ENCODE results near the gene TMEM164. TPM values are rescaled to one million over a fixed set of nuclear protein-coding genes. Genes with fewer than 3 reads are reported as not detected.

Gene TMEM164
- total and polyA plus RNA-seq, 11 donors: 14.4 to 117 (median 50.3) TPM

DNA sequence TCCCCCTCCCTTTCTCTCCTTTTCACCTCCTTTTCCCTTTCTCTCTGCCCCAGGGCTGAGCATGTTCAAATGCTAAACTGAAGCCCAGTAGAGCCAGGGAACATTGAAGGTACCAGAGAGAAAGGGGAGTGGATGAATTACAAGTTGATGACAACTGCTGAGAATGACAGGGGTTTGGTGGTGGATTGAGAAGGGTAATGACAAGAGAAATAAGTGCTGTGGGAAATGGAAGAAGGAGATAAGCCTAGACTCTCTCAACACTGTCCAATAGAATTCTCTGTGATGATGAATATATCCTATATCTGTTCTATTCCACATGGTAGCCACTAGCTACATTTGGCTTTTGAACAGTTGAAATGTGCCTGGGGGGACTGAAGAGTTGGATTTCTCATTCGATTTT is 154.5 kb downstream of the TMEM164 start:
- intact Hi-C loops (cut with DNase I): loop anchor here in 1 of 10 donors (5.0 kb wide), 1 partner anchor 255 kb away; no protein-coding TSS in a partner anchor
- H3K36me3 ChIP-seq: peaks cover 0 to 2% (median 0%) of the 10 kb centered on the region in 9 donors
- TF ChIP-seq POLR2A (IDR thresholded peaks at IDR 0.05): no peak
- TF ChIP-seq, protein P1, sequence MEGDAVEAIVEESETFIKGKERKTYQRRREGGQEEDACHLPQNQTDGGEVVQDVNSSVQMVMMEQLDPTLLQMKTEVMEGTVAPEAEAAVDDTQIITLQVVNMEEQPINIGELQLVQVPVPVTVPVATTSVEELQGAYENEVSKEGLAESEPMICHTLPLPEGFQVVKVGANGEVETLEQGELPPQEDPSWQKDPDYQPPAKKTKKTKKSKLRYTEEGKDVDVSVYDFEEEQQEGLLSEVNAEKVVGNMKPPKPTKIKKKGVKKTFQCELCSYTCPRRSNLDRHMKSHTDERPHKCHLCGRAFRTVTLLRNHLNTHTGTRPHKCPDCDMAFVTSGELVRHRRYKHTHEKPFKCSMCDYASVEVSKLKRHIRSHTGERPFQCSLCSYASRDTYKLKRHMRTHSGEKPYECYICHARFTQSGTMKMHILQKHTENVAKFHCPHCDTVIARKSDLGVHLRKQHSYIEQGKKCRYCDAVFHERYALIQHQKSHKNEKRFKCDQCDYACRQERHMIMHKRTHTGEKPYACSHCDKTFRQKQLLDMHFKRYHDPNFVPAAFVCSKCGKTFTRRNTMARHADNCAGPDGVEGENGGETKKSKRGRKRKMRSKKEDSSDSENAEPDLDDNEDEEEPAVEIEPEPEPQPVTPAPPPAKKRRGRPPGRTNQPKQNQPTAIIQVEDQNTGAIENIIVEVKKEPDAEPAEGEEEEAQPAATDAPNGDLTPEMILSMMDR (IDR thresholded peaks at IDR 0.05): no peak
- peaks cover 0 to 10% (median 4%) of the 10 kb centered on the region in 12 donors for H3K4me1 ChIP-seq
- H3K4me3 ChIP-seq: no peak overlapping the region
- DNase-seq (no peak), ATAC-seq (no peak)
- H3K9me3 ChIP-seq: no peaks in the 10 kb centered on the region
- no peak overlapping the region for H3K27ac ChIP-seq
- WGBS, 4 donors: 62 to 98% (median 79%) methylated on average over 1 of the region's 1 CpG
- H3K27me3 ChIP-seq: peaks cover 0 to 5% (median 0%) of the 10 kb centered on the region in 9 donors

GRCh38 chrX:110159235-110159634 is 156.3 kb downstream of the TMEM164 start:
- TF ChIP-seq POLR2A (IDR thresholded peaks at IDR 0.05): no peak
- TF ChIP-seq, protein P1 (IDR thresholded peaks at IDR 0.05): no peak
- Histone ChIP-seq H3K9me3 (no peaks in the 10 kb centered on the region), H3K27me3 (peaks cover 0 to 5% (median 0%) of the 10 kb centered on the region in 9 donors), H3K27ac (no peak overlapping the region), H3K4me1 (peaks cover 0 to 10% (median 4%) of the 10 kb centered on the region in 12 donors), H3K4me3 (no peak overlapping the region), H3K36me3 (peaks cover 0 to 2% (median 0%) of the 10 kb centered on the region in 9 donors)
- no peak for ATAC-seq
- intact Hi-C loops (cut with DNase I): loop anchor here in 1 of 10 donors (5.0 kb wide), 1 partner anchor 253 kb away; no protein-coding TSS in a partner anchor
- DNase-seq: no peak
- WGBS, 4 donors: 66 to 80% (median 76%) methylated on average over 7 of the region's 7 CpGs

- no peak overlapping the region for H3K27ac ChIP-seq
Observed at GRCh38 chrX:110159865-110160264, 157.0 kb downstream of the TMEM164 start.

GRCh38 chrX:110161361-110161686 is 158.4 kb downstream of the TMEM164 start:
- Histone ChIP-seq H3K36me3 (no peaks in the 10 kb centered on the region), H3K27me3 (peaks cover 0 to 5% (median 0%) of the 10 kb centered on the region in 9 donors), H3K9me3 (no peaks in the 10 kb centered on the region), H3K4me1 (peaks cover 0 to 9% (median 4%) of the 10 kb centered on the region in 12 donors), H3K27ac (no peak overlapping the region), H3K4me3 (no peak overlapping the region)
- no peak for TF ChIP-seq POLR2A (IDR thresholded peaks at IDR 0.05)
- TF ChIP-seq, protein P1 (IDR thresholded peaks at IDR 0.05): no peak
- intact Hi-C loops (cut with DNase I): loop anchor here in 9 of 10 donors (2.0 to 10.0 kb wide), 6 partner anchors 153 to 251 kb away; partner anchors contain the start of gene AMMECR1 (in 4 of the 9)
- ATAC-seq (no peak), DNase-seq (no peak)
- WGBS, 4 donors: 67 to 100% (median 93%) methylated on average over 1 of the region's 1 CpG

More at GRCh38 chrX:110159865-110160264, 157.0 kb downstream of the TMEM164 start:
- 60 to 79% (median 70%) methylated on average over 2 of the region's 2 CpGs for WGBS, 4 donors
- ATAC-seq (no peak), DNase-seq (no peak)
- intact Hi-C loops (cut with DNase I): loop anchor here (1.0 to 10.0 kb wide), 7 partner anchors 155 to 252 kb away; partner anchors contain the start of gene AMMECR1 (in 4 of the 10)
- Histone ChIP-seq H3K9me3 (no peaks in the 10 kb centered on the region), H3K4me3 (no peak overlapping the region), H3K27me3 (peaks cover 0 to 5% (median 0%) of the 10 kb centered on the region in 9 donors), H3K4me1 (peaks cover 0 to 10% (median 4%) of the 10 kb centered on the region in 12 donors), H3K36me3 (peaks cover 0 to 2% (median 0%) of the 10 kb centered on the region in 9 donors)
- no peak for TF ChIP-seq POLR2A (IDR thresholded peaks at IDR 0.05)
- TF ChIP-seq, protein P1 (IDR thresholded peaks at IDR 0.05): no peak

All from heart left ventricle (tissue), 16 donors.